Measurements from ENCODE around the gene TESK1.
"Not testable (repeated sequence)": the region's sequence is repeated elsewhere in the genome, so short reads cannot be mapped to it uniquely, and the experiment has no call there.

TESK1 gene

GRCh38 chr9:35579659-35580227 lies 25.3 kb upstream of the TESK1 start:
- not testable (repeated sequence) for DNase-seq

- not testable (repeated sequence) for DNase-seq
Measured at GRCh38 chr9:35583521-35583920, 21.5 kb upstream of the TESK1 start.

DNA sequence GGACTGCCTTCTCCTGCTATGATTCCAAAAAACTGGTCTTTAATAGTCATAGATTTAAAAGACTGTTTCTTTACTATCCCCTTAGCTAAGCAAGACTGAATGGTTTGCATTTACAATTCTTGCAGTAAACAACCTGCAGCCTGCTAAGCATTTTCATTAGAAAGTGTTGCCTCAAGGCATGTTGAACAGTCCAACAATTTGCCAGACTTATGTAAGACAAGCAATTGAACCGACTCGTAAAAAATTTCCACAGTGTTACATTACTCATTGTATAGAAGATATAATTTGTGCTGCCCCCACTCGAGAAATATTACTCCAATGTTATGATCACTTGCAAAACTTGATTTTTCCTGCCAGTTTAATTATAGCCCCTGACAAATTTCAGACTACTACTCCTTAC lies 20.4 kb upstream of the TESK1 start:
- not testable (repeated sequence) for DNase-seq

- not testable (repeated sequence) for DNase-seq
Measured at GRCh38 chr9:35588506-35588905, 16.6 kb upstream of the TESK1 start.

DNA sequence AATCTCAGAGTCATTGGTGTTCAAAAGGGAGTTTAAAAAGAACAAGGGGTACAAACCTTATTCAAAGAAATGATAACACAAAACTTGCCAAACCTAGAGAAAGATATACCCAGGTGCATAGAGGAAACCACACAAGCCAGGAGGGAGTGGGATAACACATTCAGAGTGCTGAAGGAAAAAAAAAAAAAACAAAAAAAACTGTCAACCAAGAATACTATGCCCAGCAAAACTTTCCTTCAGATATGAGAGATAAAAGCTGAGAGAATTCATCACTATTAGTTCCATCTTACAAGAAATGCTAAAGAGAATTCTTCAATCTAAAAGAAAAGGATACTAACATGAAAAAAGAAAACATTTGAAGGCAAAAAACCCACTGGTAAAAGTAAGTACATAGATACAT lies 11.5 kb upstream of the TESK1 start:
- DNase-seq: no peak

DNA sequence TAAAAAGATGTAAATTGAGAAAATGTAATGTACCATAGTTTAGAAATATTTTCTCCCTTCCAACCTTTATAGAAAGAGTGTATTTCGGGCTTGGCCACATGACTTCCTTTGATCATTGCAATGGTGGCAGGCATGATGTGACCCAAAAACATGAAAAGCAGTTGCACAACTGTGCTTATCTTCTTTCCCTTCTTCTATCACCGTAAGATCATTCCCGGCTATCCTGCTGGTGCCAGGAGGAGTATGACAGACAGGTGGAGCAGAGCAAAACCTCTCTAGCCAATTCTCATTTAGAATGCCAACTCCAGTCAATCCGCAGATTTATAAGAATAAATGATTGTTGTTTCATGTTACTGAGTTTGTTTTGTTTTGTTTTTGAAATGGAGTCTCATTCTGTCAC lies 10.6 kb upstream of the TESK1 start:
- no peak for DNase-seq

- DNase-seq: not testable (repeated sequence)
Measured at GRCh38 chr9:35596907-35597306, 8.2 kb upstream of the TESK1 start.

DNA sequence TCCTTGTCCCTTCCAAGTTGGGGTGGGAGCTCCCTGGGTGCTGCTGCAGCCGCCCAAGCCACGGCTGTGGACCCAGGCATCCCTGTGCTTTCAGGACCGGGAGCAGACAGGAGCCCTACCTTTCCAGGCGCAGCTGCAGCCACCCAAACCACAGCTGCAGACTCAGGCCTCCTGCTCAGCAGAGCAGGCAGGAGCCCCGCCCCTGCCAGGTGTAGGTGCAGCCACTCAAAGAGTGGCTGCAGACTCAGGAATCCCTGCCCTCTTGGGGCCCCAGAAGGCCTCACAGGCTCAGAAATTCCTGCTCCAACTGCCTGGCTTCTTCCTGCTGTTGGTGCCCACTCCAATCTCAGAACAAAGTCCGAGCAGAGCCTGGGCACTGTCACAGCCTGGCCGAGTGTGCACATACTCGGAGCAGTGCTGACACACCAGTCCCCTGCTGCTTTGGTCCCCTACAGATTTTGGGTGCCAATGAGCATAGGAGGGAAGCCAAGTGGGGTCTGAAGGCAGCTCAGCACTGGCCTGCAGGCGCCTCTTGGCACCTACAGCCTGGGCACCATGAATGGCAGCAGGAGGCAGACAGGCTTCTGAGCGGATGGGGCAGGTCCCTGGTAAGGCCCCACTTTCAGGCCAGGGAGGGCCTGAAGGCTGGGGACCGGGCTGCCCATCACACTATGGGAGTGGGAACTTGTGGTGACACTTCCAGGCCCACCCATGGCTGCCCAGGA lies 6.0 kb upstream of the TESK1 start:
- no peak for DNase-seq

DNA sequence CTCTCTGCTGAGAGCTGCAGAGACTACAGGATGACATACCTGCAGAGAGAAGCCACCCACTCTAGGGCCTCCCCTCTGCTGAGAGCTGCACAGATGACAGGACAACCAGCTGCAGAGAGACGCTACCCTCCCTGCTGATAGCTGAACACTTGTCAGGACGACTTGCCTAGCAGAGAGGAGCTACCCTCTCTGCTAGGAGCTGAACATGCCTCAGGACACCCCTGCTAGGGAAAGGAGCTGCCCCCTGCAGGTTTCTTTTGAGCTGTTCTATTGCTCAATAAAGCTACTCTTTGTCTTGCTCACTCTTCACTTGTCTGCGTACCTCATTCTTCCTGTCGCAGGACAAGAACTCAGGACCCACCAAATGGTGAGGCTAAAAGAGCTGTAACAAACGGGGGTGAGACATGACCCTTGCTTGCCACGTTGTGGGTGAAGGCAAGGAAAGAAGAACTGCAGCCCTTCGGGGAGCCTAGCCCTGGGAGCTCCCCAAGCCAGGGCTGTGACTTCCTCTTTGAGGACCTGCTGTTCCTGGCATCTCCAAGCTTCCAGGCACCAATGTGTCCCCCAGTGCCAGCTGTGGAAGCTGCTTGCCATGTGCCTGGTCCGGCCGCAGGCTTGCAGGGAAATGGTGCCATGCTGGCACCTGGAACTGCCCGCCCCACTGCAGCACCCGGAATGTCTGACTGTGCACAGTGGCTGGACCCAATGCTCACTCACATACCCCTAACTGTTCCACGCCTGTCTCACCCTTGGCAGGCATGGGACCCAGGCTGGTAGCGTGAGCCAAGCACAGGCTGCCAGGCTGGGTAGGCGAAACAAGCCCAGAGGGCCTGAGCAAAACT lies 5.1 kb upstream of the TESK1 start:
- peak; percentile 51 to 72 (median 64) for DNase-seq

GRCh38 chr9:35603506-35603985 lies 1.5 kb upstream of the TESK1 start:
- peak; percentile 60 to 77 (median 74) for DNase-seq

GRCh38 chr9:35603986-35604577 lies 980 bp upstream of the TESK1 start:
- DNase-seq: peak; percentile 100

DNA sequence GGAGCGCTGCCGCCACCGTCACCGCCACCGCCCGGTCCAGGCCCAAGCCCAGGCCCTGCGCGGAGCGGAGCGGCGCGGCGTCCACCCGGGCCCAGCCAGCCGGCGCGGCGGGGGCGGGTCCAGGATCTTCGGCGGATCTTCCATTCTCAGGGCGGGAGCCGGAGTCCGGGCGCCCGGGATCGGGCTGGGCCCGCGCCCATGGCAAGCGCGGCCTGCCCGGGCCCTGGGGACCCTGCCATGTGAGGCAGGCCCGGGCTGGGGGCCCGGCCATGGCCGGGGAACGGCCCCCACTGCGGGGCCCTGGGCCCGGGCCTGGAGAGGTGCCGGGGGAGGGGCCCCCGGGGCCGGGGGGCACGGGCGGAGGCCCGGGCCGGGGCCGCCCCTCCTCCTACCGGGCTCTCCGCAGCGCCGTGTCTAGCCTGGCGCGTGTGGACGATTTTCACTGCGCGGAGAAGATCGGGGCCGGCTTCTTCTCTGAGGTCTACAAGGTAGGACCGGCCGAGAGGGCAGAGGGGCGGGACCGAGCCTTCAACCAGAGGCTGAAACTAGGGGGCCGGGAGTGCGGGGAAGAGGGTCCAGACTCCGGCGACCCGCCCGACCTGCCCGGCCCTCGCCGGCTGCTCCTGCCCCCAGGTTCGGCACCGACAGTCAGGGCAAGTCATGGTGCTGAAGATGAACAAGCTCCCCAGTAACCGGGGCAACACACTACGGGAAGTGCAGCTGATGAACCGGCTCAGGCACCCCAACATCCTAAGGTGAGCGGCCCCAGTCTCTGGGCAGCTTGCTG lies 482 bp downstream of the TESK1 start:
- peak in 2 of 4 experiments; percentile 25 for DNase-seq

- DNase-seq: no peak
Measured at GRCh38 chr9:35606138-35606504, 1.1 kb downstream of the TESK1 start.

DNA sequence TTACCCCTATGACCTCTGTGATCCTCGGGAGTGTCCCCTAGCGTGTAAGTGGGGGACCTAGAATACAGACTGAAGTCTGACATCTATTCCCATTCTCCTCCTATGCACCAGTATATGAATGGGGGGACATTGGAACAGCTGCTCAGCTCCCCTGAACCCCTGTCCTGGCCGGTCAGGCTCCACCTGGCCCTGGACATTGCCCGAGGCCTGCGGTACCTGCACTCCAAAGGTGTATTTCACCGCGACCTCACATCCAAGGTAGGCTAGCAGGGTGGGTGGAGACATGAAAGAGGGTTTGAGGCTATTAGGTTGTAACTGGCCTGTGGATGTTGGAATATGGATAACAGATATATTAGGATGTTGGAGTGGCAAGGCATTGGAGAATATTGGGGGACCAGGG lies 1.7 kb downstream of the TESK1 start:
- DNase-seq: no peak

DNA sequence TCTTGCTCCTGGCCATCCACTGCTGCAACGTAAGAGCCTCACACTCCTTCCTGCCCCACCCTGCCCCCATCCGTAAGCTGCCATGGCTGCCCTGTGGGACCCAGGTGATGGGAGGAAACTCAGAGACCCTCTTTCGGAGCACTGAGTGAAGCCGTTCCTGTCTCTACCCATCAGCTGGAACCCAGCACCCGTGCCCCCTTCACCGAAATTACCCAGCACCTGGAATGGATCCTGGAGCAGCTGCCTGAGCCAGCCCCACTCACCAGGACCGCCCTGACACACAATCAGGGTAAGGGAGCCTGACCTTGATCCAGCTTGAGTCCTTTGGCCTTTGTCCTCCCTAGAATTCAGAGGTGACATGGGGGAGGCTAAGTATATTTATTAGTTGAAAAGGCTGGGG lies 3.2 kb downstream of the TESK1 start:
- no peak for DNase-seq

- no peak for DNase-seq
Measured at GRCh38 chr9:35609001-35609819, 4.1 kb downstream of the TESK1 start.

DNA sequence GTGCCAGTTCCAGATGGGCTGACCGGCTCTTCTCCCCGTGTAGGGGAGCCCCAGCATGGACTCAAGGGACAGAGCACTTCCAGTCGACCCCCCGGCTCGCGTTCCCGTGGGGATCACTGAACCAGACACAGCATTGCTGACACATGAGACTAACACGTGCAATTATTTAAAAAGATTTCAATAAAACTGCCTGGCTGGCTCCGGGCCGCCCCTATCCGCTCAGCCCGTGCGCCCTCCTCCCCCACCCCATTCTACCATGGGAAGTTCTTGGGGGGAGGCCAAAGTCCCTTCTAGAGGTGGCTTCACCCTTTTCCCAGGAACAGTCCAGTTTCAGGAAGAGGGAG lies 4.7 kb downstream of the TESK1 start:
- no peak for DNase-seq

- DNase-seq: peak; percentile 48 to 76 (median 74)
Measured at GRCh38 chr9:35611230-35611797, 6.3 kb downstream of the TESK1 start.

GRCh38 chr9:35612066-35612465 lies 7.0 kb downstream of the TESK1 start:
- DNase-seq: not testable (repeated sequence)

- DNase-seq: no peak
Measured at GRCh38 chr9:35612843-35613242, 7.8 kb downstream of the TESK1 start.

All from suppressor macrophage (primary cell).